Measurements from ENCODE around the gene COX19. TPM values are rescaled to one million over a fixed set of nuclear protein-coding genes. Genes with fewer than 3 reads are reported as not detected.
"Not testable (repeated sequence)": the region's sequence is repeated elsewhere in the genome, so short reads cannot be mapped to it uniquely, and the experiment has no call there.

COX19 gene
- total RNA-seq, 1 donor from 2014 or later: 17.1 TPM

DNA sequence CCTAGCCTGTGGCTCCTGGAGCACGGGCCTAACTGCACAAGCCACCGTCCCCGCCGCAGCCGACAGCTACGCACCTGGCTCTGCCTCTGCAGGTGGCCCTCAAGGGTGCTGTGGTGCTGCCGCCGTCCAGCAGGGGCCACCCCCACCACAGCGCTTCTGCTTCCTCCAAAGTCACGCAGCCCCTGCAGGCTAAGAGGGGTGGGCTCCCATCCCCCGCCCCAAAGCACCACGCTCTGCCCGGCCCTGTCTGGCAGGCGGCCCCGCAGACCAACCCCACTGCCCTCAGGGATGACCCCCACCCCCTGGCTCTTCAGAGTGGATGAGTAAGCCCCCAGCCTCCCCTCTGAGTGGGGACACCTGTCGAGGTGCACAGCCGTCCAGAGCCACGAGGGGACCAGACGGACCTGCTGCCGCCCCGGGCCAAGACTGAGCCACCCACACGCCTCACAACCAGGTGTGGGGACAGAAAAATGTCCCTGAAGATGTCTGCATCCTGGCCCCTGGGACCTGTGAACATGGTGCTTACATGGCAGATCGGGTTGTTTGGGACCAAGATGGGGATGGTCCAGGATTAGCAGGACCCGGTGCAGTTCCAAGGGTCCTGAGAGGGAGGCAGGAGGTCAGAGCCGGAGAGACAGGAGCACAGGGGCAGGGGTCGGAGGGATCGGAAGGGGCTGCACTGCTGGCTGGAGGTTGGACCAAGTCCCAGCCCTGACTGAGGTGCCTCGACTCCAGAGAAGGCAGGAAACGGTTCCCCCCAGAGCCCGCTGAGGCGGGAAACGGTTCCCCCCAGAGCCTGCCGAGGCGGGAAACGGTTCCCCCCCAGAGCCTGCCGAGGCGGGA lies 11.9 kb downstream of the COX19 start:
- intact Hi-C loops (cut with micrococcal nuclease): no loop called here

DNA sequence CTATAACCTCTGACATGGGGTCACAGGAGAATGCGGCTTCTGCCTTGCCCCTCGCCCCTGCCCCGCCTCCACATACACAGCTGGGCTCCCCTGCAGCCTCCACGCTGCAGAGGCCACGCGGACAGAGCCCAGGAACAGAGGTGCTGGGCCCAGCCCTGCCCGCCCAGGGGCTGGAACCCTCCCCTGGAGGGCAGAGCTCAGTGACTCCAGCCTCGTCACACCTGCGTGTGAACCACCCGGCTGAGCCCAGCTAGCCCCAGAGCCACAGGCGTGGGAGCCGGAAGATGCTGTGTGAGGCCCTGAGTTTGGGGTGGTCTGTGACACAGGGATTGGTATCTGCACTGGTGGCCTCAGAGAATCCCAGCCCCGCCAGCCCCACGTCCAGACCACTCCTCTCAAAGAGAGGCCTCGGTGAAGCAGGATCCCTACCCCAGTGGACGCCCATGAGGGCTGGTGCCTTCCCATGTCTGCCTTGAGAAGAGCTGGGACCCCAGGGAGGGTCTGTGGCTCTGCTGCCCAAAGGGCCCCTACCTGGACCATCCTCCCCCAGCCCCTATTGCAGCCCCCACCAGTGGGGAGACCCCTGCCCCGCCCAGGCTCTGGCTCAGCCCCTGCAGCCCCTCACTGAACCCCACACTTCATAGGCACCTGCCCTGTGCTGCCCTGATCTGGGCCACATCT lies 12.8 kb downstream of the COX19 start:
- intact Hi-C loops (cut with micrococcal nuclease): no loop called here

DNA sequence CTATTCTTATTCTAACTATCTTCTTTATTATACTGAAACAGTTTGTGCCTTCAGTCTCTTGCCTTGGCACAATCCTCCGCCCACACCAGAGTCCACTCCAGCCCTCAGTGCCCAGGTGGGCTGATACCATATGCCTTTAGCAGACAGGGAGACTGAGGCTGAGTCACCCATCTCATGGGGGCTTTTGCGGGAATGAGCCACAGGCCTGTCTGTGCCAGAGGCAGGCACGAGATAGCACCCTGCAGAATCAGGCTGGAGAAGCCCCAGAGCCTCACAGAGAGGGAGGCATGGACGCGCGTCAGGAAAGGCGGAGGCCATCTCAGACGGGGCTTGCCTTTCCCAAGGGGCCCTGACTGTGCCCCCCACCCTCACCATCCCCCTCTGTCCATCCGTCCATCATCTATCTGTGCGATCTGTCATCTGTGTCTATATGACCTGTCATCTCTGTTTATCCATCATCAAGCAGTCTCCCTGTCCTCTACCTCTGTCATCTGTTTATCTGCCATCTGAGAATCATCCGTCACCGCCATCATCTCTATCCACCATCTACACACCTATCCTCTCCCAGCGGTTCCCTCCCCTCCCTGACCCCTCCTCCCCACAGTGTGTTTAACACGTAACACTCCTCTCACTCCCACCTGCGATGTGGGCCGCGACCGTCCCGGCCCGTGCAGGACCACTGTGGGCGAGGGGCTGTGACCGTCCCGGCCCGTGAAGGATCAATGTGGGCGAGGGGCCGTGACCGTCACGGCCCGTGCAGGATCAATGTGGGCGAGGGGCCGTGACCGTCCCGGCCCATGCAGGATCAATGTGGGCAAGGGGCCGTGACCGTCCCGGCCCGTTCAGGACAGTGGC lies 13.6 kb downstream of the COX19 start:
- intact Hi-C loops (cut with micrococcal nuclease): no loop called here

DNA sequence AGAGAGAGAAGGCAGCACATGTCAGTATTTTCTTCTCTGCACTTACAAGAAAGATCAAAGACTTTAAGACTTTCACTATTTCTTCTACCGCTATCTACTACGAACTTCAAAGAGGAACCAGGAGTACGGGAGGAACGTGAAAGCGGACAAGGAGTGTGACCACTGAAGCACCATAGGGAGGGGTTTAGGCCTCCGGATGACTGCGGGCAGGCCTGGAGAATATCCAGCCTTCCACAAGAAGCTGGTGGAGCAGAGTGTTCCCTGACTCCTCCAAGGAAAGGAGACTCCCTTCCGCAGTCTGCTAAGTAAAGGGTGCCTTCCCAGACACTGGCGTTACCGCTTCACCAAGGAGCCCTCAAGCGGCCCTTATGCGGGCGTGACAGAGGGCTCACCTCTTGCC lies 14.4 kb downstream of the COX19 start:
- intact Hi-C loops (cut with micrococcal nuclease): not testable (repeated sequence)

DNA sequence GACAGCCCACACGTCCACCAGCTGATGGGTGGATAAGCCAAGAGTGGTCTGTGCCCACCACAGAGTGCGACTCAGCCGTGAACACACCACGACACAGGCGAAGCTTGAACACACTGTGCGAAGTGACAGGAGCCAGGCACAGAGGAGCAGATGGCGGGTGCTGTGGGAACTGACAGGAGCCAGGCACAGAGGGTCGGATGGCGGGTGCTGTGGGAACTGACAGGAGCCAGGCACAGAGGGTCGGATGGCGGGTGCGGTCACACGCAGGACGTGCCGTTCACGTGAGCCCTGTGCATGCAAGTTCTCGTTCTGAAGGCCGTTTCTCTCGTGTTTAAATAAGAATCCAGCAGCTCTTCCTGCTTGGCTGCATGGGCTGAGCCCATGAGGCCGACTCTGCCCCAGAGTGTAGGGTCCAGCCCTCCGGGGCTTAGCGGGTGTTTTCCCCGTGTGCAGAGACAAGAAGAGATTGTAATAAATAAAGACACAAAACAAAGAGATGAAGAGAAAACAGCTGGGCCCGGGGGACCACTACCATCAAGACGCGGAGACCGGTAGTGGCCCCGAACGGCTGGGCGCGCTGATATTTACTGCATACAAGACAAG lies 15.0 kb downstream of the COX19 start:
- intact Hi-C loops (cut with micrococcal nuclease): no loop called here

DNA sequence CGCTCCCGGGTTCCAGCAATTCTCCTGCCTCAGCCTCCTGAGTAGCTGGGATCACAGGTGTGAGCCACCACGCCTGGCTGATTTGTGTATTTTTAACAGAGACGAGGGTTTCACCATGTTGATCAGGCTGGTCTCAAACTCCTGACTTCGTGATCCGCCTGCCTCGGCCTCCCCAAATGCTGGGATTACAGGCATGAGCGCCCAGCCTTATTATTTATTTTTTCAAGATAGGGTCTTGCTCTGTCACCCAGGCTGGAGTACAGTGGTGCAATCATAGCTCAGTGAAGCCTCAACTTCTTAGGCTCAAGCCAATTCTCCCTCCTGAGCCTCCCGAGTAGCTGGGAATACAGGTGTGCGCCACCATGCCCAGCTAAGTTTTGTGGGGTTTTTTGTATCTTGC lies 15.6 kb downstream of the COX19 start:
- intact Hi-C loops (cut with micrococcal nuclease): loop anchor here (5.0 kb wide), 1 partner anchor 37 kb away; no protein-coding TSS in a partner anchor

DNA sequence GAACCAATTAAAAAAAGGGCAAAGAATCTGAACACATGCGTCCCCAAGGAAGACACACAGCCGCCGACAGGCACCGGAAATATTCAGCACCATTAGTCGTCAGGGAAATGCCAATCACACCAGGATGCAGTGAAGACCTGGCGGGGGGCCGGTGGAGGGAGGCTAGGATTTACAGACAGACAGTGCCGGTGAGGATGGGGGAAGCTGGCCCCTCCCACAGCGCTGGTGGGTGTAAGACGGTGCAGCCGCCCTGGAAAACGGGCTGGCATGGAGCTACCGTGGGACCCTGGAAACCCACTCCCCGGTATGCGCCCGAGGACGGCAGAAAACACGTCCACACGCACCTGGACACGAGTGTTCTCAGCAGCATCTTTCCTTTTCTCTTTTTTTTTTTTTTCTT lies 16.1 kb downstream of the COX19 start:
- intact Hi-C loops (cut with micrococcal nuclease): loop anchor here (5.0 kb wide), 1 partner anchor 37 kb away; no protein-coding TSS in a partner anchor

DNA sequence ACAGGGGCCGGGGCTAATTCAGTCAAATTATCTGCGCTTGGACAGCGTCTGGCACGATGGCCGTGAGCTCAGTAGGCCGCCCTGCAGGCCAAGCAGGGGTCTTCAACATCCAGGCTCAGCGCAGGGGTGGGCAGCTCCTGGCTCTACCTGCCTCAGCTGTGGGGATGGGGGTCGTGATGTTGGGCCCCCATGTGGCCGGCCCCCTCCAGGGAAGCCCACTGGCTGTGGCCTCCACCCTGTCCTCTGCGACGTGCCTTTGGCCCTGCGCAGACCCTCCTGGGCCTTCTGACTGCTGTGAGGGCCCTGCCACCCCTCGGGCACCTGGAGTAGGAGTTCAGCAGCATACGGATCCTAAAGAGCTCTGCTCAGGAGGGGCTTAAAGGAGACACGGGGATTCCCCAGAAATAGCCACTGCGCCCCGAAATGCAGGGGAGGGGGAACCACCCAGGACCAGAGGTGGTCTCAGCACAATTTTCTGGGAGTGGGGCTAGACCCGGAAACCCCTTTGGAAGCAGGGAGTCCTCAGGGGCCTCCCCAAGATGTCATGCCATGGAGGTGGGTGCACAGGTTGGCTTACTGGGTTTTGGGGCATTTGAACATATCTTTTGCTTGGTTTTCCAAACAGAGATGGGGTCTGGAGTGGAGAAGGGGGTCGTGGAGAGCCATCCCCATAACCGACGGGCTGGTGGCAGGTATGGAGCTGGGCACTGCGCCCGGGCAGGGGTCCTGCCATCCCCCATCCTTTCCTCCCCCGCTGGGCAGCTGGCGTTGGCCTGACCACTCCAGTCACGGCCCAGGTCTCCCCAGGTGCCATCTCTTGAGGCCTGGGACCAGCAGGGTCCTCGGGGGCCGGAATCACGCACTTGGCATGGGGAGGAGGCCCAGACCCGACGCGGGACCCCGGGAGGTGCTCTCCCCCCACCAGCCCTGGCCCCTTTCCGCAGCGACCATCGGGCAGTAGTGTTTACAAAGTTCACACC lies 16.8 kb downstream of the COX19 start:
- intact Hi-C loops (cut with micrococcal nuclease): loop anchor here (5.0 kb wide), 1 partner anchor 36 kb away; no protein-coding TSS in a partner anchor

DNA sequence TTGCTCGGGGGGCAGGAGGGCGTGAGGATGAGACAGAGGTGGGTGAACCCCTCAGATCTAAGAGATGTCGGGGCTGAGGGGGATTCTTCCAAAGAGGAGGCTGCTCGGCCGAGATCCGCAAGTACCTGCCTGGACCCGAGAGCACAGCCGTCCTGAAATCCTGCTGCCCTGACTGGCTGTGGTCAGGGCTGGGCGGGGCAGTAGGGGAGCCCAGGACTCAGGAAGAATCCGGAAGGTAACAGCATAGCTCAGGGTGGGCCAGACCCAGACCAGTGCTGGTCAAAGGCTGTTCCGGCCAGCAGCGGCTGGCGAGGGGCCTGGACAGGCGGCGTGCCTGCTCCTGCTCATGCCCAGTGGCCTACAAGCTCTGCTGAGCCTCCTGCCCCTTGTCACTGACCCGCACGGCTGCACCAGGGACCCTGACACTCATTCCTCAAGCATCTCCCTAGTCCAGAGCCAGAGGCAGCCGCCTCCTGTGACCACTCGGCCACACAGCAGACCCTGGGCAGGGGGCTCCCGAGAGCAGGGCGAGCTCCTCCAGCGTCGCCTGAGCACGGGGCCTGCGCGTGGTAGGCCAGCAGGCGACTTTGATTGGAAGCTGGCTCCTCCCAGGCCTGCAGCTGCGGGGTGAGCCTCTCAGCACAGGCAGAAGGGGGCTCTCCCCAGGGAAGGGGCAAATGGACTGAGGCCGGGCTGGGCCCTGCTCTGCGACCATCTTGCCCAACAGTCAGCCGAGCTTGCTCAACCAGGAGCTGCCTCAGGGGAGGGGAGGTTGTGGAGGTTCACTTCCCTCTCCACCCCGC lies 17.7 kb downstream of the COX19 start:
- intact Hi-C loops (cut with micrococcal nuclease): loop anchor here (5.0 kb wide), 1 partner anchor 35 kb away; no protein-coding TSS in a partner anchor

DNA sequence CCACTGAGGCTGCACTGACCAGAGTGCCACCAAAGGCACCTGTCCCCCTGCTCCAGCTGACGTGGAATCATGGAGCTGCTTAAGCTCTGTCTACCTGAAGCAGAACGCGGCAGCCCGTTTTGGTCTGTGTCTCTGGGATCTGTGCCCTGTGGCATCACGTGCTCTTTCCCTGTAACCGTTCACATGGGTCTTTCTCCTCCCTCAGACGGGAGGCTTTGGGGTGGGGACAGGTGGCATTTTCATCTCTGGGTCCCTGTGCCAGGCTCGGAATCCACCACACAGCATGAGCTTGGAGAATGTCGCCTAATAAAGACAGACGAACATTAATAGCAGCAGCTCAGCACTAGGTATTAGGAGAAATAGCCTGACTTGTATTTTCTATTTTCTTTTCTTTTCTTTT lies 19.3 kb downstream of the COX19 start:
- intact Hi-C loops (cut with micrococcal nuclease): loop anchor here (5.0 kb wide), 1 partner anchor 34 kb away; no protein-coding TSS in a partner anchor

DNA sequence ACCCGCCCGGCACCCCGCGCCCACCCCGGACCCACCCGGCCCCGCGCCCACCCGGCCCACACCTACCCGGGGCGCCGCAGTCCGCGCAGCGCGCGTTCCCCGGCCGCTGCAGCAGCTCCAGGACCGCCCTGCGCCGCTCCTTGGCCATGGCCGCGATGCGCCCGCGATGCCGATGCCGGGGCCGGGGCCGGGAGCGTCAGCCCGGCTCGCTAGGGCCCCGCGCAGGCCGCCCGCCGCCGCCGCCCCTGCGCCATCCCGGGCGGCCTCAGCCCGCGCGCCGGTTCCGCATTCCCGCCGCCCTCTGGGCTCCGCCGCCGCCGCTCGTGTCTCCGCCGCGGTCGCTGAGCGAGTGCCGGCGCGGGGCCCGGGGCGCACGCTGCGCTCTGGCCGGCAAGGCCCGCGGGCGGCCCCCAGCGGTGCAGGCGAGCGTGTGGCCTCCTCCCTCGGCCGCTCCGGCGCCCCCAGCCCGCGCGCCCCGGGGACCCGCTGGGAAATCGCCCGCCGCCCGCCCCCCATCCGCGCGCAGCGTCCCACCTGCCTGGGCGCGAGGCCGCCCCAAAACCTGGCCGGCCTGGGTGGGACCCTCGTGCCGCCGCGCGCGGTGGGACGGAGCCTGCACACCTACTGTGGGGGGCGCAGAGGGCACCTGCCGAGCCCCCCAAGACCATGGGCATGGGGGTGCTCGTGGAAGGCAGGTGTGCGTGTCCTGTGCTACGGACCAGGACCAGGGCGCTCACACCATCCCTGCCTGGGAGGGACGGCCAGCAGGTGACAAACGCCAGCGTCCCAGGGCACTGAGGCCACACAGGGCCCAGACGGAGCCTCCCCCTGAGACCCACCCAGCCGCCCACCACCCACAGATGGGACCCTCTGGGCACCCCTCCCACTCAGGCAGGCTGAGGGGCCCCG lies 20.8 kb downstream of the COX19 start, which contains the start of gene ADAP1:
TSS of gene ADAP1 (minus strand) at position 351 of the 909 bp plus-strand sequence. CDS start at position 148, 203 bp downstream.
- intact Hi-C loops (cut with micrococcal nuclease): loop anchor here (1.0 to 5.0 kb wide), 3 partner anchors 32 to 167 kb away; no protein-coding TSS in a partner anchor

DNA sequence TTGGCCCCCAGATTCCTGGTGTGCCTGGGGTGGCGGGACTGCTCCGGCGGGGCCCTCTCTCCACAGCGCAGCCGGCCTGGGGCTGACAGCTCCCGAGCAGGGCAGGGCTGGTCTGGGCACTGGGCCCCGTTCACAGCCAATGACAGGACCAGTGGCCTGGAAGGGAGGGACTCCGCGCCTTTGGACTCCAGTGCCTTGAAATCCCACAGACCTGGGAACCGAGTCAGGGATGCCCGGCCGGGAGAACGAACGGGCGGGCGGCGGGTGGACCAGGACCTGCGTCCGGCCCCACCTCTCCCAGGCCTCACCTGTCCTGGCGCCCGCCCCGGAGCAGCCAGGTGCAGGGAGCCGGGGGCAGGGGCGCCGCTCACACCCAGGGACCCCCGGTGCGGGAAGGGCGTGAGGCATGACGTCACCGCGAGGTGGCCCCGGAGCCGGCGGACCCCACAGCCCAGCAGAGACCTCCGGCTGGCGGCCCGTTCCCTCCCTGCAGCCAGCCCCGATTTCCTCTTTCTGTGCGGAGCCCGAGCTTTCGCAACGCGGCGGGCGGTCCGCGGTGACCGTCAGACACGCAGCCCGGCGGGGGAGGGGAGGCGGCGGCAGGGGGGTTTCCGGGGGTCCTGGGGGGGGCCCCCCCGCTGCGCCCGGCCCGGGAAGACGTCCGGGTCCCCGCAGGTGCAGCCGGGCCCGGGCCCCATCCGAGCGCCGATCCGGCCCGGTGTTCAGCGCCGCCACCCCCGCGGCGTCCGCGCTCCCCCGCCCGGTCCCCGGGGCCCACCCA lies 21.6 kb downstream of the COX19 start:
- intact Hi-C loops (cut with micrococcal nuclease): loop anchor here (1.0 to 5.0 kb wide), 2 partner anchors 44 to 166 kb away; no protein-coding TSS in a partner anchor

DNA sequence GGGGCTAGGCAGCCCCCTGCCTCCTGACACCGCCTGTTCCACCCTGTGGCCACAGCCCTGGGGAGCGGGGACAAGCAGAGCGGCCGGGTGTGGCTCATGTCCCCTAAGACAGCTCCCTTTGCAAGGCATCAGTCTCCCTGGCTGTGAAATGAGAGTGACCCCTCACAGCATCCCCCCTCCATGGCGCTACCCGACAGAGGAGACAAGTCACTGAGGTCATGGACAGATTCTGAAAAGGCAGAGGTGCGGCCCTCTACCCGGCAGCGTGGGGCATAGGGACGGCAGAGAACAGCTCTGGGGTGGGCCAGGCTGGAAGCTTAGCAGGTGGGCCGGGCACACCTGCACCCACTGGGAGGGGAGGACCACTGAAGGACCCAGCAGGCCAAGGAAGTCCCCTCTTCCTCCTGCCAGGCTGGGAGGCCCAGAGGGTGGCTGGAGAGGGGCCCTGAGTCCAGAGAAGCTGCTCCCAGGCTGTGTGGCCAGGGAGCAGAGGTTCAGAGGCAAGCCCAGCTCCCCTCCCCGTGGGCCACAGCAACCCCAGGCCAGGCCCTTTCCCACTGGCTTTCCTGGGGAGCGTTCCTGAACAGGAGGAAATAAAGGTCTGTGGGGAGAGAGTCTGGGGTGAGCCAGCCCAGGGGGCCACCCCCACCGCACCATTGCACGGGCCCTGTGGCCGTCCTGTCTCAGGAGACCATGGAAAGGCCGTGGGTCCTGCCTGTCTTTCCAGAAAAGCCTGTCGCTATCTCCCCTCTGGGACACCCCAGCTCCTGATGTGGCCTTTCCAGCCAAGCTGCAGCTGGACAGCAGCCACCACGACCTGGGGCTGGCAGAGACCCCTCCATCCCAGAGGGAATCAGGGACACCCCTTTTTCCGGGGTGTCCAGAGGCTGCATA lies 22.6 kb downstream of the COX19 start:
- intact Hi-C loops (cut with micrococcal nuclease): loop anchor here (5.0 kb wide), 1 partner anchor 165 kb away; no protein-coding TSS in a partner anchor

DNA sequence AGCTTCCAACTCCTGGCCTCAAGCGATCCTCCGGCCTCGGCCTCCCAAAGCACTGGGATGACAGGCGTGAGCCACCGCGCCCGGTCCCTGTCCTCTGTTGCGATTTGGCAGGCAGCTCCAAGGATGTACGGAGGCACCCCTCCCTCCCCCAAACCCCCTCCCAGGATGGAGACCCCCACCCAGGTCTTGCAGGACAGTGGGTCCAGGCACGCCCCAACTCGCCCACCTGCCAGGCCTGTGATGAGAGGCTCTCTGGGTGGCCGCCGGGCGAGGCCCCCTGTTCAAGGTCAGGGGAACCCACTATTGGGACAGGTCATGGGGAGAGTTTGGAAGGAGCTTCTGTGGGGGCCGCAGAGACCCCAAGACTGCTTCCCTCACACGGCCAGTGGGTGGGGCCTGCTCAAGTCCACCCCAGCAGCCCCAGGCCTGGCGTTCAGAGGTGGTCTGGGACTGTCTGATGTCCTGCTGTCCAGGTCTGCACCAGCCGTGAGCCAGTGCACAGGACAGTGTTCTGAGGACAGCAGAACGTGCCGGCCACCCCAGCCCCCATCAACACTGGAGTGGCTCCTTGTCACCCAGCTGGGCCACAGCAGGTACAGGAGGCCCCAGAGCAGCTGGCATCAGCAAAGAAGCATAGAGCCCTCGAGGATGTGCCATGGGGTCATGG lies 23.3 kb downstream of the COX19 start:
- intact Hi-C loops (cut with micrococcal nuclease): loop anchor here (5.0 kb wide), 1 partner anchor 165 kb away; no protein-coding TSS in a partner anchor

Measured in T-helper 2 cell treated with Interferon-gamma antibody and Interleukin-4, amounts not matched to agents 100 ng/mL and 5 ng/mL, for 36 hours (primary cell).